Fibroblast of mammary gland (primary cell): ENCODE measurements around the gene TCP1.
"Not testable (repeated sequence)": the region's sequence is repeated elsewhere in the genome, so short reads cannot be mapped to it uniquely, and the experiment has no call there.

Experiments used
- DNase-seq: peaks from one replicate; pipeline ENCODE4 v3.0.0-alpha.2; 2010; ENCODE audit warnings: low read depth
- H3K4me3 ChIP-seq: 2 replicates; pipeline ENCODE4 v1.5.1; 2011; ENCODE audit warnings: low read depth, mild to moderate bottlenecking, low read length, moderate library complexity; ENCODE audit not compliant: control insufficient read depth
- CTCF ChIP-seq: conservative IDR thresholded peaks from 2 replicates; pipeline ENCODE4 v1.5.1; 2011; ENCODE audit warnings: low read depth, low read length, inconsistent platforms; ENCODE audit not compliant: control insufficient read depth, insufficient read depth

The TCP1 gene

GRCh38 chr6:159817951-159818739, 28.7 kb upstream of the TCP1 start:
- no peak for DNase-seq
- no peak for TF ChIP-seq CTCF
- H3K4me3 ChIP-seq = no peak overlapping the region

- DNase-seq, H3K4me3 ChIP-seq: not testable (repeated sequence)
Observed at GRCh38 chr6:159816775-159817174, 27.4 kb upstream of the TCP1 start.

- TF ChIP-seq CTCF = no peak
- no peak for DNase-seq
- no peak overlapping the region for H3K4me3 ChIP-seq
Observed at GRCh38 chr6:159815410-159815809, 26.0 kb upstream of the TCP1 start.

- TF ChIP-seq CTCF = no peak
- DNase-seq = no peak
- no peak overlapping the region for H3K4me3 ChIP-seq
Observed at GRCh38 chr6:159813781-159814180, 24.4 kb upstream of the TCP1 start.

GRCh38 chr6:159809149-159809548, 19.7 kb upstream of the TCP1 start:
- TF ChIP-seq CTCF = no peak
- no peak overlapping the region for H3K4me3 ChIP-seq
- no peak for DNase-seq

- DNase-seq = no peak
- no peak overlapping the region for H3K4me3 ChIP-seq
- TF ChIP-seq CTCF = no peak
Observed at GRCh38 chr6:159808647-159809046, 19.2 kb upstream of the TCP1 start.

- no peak overlapping the region for H3K4me3 ChIP-seq
- no peak for TF ChIP-seq CTCF
- DNase-seq = no peak
Observed at GRCh38 chr6:159807150-159807858, 17.9 kb upstream of the TCP1 start.
